ENCODE measurements around the gene SLIT3.

DNA sequence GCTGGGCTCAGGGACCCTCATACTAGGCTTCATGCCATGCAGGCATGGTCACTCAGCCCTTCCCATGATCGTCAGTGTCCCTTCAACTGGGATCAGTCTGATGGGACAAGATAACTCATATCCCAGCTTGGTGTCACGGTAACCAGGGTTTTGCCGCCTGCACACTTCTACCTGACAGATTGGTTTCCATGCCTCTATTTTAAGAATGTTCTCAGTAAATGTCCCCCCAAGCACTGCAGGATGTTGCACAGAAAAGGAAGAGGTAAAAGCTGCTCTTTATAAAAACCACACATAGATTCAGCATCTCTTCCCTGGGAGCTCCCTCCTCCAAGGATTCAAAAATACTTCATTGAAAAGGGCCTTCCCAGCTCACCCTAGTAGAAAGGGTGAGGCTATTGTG is 56.1 kb downstream of the SLIT3 start:
- no peak for TF ChIP-seq CTCF (IDR thresholded peaks at IDR 0.05)
- no peak for TF ChIP-seq POLR2A (IDR thresholded peaks at IDR 0.05)
